Smooth muscle cell (in vitro differentiated cells): Measurements from ENCODE around the gene SGSH. TPM values are rescaled to one million over a fixed set of nuclear protein-coding genes. Genes with fewer than 3 reads are reported as not detected.
"Not testable (repeated sequence)": the region's sequence is repeated elsewhere in the genome, so short reads cannot be mapped to it uniquely, and the experiment has no call there.

Source experiments
- DNase-seq: peaks from one replicate; lab custom pipeline; 2025; ENCODE audit not compliant: unreplicated experiment; lab: John Stamatoyannopoulos, UW
- H2AFZ ChIP-seq: fragments of 200-600 bp; sonication (generic); 2 replicates; pipeline ENCODE4 v1.6.0; 2016; ENCODE audit warnings: antibody characterized with exemption, low read depth, mild to moderate bottlenecking
- H3F3A ChIP-seq: fragments of 200-600 bp; sonication (generic); 2 replicates; pipeline ENCODE4 v1.6.0; 2017; ENCODE audit warnings: antibody characterized with exemption, low read depth
- H3K27ac ChIP-seq: fragments of 200-600 bp; sonication (generic); 2 replicates; pipeline ENCODE4 v1.5.1; 2016; ENCODE audit warnings: low read depth, mild to moderate bottlenecking
- H3K27me3 ChIP-seq: fragments of 200-600 bp; sonication (generic); 2 replicates; pipeline ENCODE4 v1.6.1; 2016; ENCODE audit warnings: low read depth, mild to moderate bottlenecking
- H3K36me3 ChIP-seq: fragments of 200-600 bp; sonication (generic); 2 replicates; pipeline ENCODE4 v1.5.1; 2016; ENCODE audit warnings: low read depth
- H3K4me1 ChIP-seq: fragments of 200-600 bp; sonication (generic); 2 replicates; pipeline ENCODE4 v1.5.1; 2016; ENCODE audit warnings: low read depth
- H3K4me2 ChIP-seq: fragments of 200-600 bp; sonication (generic); 2 replicates; pipeline ENCODE4 v1.6.0; 2016; ENCODE audit warnings: mild to moderate bottlenecking
- H3K4me3 ChIP-seq: fragments of 200-600 bp; sonication (generic); 2 replicates; pipeline ENCODE4 v1.5.1; 2016; ENCODE audit warnings: mild to moderate bottlenecking
- H3K79me2 ChIP-seq: fragments of 200-600 bp; sonication (generic); 2 replicates; pipeline ENCODE4 v1.6.0; 2016; ENCODE audit warnings: low read depth, mild to moderate bottlenecking
- H3K9ac ChIP-seq: fragments of 200-600 bp; sonication (generic); 2 replicates; pipeline ENCODE4 v1.6.0; 2016; ENCODE audit warnings: low read depth
- H3K9me3 ChIP-seq: fragments of 200-600 bp; sonication (generic); replicated peaks from 2 replicates; pipeline ENCODE4 v1.5.1; 2016; ENCODE audit warnings: low read depth
- H4K20me1 ChIP-seq: fragments of 200-600 bp; sonication (generic); 2 replicates; pipeline ENCODE4 v1.6.0; 2016; ENCODE audit warnings: low read depth
- WGBS: methylation state at CpG from one replicate; pipeline ENCODE4 v1.1.7; 2016; ENCODE audit warnings: low lambda C conversion rate; 5-methylcytosine and 5-hydroxymethylcytosine counted together
- polyA plus RNA-seq: library from polyadenylated mRNA; unstranded; fragments of >200 nt; fragmentation: Nextera tagmentation; extraction: Ambion mirVana; gene quantifications from 2 replicates; pipeline ENCODE4 v1.2.1, GENCODE V29; 2016
- total RNA-seq: library from RNA; depleted of rRNA; stranded (reverse); fragments of >200 nt; gene quantifications from 2 replicates; pipeline ENCODE4 v1.2.3, GENCODE V29; 2014
- TF ChIP-seq, protein P1 (sequence below): fragments of 200-600 bp; sonication (generic); IDR thresholded peaks from 2 replicates; pipeline ENCODE4 v1.5.1; 2017; ENCODE audit warnings: borderline replicate concordance, mild to moderate bottlenecking, antibody characterized with exemption; ENCODE audit not compliant: insufficient read depth, poor library complexity, severe bottlenecking

Gene SGSH
- total and polyA plus RNA-seq, 2 experiments from 2014 or later, result 5.8 to 29.2 TPM

DNA sequence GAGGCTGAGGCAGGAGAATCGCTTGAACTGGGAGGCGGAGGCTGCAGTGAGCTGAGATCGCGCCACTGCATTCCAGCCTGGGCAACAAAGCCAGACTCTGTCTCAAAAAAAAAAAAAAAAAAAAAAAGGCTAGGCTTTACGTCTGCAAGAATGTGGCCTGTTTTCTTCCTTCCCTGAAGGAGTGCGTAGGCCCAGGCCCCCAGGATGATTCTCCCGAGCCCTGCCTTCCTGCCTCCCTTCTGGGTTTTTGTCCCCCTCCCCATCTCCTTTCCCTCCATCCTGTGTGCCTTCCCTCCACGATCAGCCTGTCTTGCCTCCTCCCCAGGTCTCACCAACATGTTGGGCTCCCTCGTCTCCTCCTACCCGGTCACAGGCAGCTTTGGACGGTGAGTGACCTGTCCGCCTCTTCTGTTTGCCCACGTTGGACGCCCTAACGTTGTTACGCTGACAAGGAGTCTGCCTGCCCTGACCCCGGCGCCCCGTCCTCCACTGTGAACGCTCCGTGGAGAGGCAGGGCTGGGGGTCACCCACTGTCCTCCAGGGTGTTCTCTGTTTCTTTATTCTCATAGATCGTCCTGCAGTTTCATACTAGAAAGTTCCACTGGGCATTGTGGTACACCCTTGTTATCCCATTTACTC lies 24.9 kb upstream of the SGSH start:
- no peaks in the 10 kb centered on the region for H3K79me2 ChIP-seq
- H3K4me1 ChIP-seq, result no peaks in the 10 kb centered on the region
- H3K9me3 ChIP-seq, result no peaks in the 10 kb centered on the region
- H3F3A ChIP-seq, result no peaks in the 10 kb centered on the region
- no peak overlapping the region for H3K27ac ChIP-seq
- no peak overlapping the region for H3K9ac ChIP-seq
- no peak for DNase-seq
- no peak overlapping the region for H3K4me2 ChIP-seq
- H3K27me3 ChIP-seq, result no peaks in the 10 kb centered on the region
- WGBS, result 95% methylated on average over 22 of the region's 22 CpGs
- no peaks in the 10 kb centered on the region for H3K36me3 ChIP-seq
- TF ChIP-seq, protein P1, sequence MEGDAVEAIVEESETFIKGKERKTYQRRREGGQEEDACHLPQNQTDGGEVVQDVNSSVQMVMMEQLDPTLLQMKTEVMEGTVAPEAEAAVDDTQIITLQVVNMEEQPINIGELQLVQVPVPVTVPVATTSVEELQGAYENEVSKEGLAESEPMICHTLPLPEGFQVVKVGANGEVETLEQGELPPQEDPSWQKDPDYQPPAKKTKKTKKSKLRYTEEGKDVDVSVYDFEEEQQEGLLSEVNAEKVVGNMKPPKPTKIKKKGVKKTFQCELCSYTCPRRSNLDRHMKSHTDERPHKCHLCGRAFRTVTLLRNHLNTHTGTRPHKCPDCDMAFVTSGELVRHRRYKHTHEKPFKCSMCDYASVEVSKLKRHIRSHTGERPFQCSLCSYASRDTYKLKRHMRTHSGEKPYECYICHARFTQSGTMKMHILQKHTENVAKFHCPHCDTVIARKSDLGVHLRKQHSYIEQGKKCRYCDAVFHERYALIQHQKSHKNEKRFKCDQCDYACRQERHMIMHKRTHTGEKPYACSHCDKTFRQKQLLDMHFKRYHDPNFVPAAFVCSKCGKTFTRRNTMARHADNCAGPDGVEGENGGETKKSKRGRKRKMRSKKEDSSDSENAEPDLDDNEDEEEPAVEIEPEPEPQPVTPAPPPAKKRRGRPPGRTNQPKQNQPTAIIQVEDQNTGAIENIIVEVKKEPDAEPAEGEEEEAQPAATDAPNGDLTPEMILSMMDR, result no peak
- H2AFZ ChIP-seq, result no peak overlapping the region
- H3K4me3 ChIP-seq, result no peak overlapping the region
- no peaks in the 10 kb centered on the region for H4K20me1 ChIP-seq

DNA sequence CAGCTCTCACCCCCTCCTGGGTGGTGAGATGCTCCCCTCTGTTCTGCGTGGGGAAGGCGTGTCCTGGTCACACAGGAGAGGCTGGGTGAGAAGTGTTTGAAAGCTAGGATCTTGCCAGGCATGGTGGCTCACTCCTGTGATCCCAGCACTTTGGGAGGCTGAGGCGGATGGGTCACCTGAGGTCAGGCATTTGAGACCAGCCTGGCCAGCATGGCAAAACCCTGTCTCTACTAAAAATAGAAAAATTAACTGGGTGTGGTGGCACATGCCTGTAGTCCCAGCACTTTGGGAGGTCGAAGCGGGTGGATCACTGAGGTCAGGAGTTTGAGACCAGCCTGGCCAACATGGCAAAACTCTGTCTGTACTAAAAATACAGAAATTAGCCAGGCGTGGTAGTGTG lies 24.3 kb upstream of the SGSH start:
- not testable (repeated sequence) for H3F3A ChIP-seq, H3K4me3 ChIP-seq, H3K4me1 ChIP-seq, H3K27ac ChIP-seq, H3K4me2 ChIP-seq, H4K20me1 ChIP-seq, H3K9me3 ChIP-seq, DNase-seq, H3K9ac ChIP-seq, H3K27me3 ChIP-seq, H3K79me2 ChIP-seq, H3K36me3 ChIP-seq, H2AFZ ChIP-seq
- WGBS, result 98% methylated on average over 6 of the region's 6 CpGs

- Histone ChIP-seq H4K20me1 (no peaks in the 10 kb centered on the region), H2AFZ (no peak overlapping the region), H3K27ac (no peak overlapping the region), H3K4me3 (no peak overlapping the region), H3F3A (no peaks in the 10 kb centered on the region), H3K36me3 (no peaks in the 10 kb centered on the region), H3K4me2 (no peak overlapping the region), H3K79me2 (no peaks in the 10 kb centered on the region), H3K9ac (no peak overlapping the region), H3K9me3 (no peaks in the 10 kb centered on the region), H3K4me1 (no peaks in the 10 kb centered on the region), H3K27me3 (no peaks in the 10 kb centered on the region)
- TF ChIP-seq, protein P1, result no peak
- DNase-seq, result no peak
- 97% methylated on average over 26 of the region's 26 CpGs for WGBS
These were observed 23.6 kb upstream of the SGSH start for GRCh38 chr17:80243526-80244433.

DNA sequence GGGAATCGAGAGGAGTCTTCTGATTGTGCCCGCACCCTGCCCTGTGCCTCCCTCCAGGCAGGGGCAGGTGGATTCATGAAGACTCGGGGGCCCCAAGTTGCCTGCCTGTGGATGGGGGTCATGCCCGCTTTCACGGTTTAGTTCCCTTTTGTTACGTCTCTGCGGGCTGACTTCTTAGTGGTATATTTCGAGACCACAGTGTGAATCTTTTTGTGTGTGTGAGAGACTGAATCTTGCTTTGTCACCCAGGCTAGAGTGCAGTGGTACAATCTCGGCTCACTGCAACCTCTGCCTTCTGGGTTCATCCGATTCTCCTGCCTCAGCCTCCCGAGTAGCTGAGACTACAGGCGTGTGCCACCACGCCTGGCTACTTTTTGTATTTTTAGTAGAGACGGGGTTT lies 22.4 kb upstream of the SGSH start:
- no peaks in the 10 kb centered on the region for H3F3A ChIP-seq
- H3K27ac ChIP-seq, result no peak overlapping the region
- H2AFZ ChIP-seq, result no peak overlapping the region
- WGBS, result 91% methylated on average over 14 of the region's 14 CpGs
- no peaks in the 10 kb centered on the region for H3K27me3 ChIP-seq
- H3K9ac ChIP-seq, result no peak overlapping the region
- H3K4me1 ChIP-seq, result no peaks in the 10 kb centered on the region
- no peak overlapping the region for H3K4me2 ChIP-seq
- H3K4me3 ChIP-seq, result no peak overlapping the region
- DNase-seq, result no peak
- H3K9me3 ChIP-seq, result no peaks in the 10 kb centered on the region
- H3K79me2 ChIP-seq, result no peaks in the 10 kb centered on the region
- TF ChIP-seq, protein P1, result no peak
- H4K20me1 ChIP-seq, result no peaks in the 10 kb centered on the region
- no peaks in the 10 kb centered on the region for H3K36me3 ChIP-seq
